ENCODE results near the gene ZNF534.
"Not testable (repeated sequence)": the region's sequence is repeated elsewhere in the genome, so short reads cannot be mapped to it uniquely, and the experiment has no call there.

ZNF534 gene

DNA sequence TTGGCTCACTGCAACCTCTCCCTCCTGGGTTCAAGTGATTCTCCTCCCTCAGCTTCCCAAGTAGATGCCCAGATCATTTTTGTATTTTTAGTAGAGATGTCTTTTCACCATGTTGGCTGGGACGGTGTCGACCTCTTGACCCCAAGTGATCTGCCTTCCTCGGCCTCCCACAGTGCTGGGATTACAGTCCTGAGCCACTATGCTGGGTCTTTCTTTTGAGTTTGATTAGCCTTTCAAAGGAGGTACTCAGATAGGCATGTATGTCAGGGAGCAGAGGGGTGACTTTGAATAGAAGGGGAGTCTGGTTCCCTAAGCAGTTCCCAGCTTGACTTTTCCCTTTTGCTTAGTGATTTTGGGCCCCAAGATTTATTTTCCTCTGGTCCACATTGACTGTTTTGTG, 71.5 kb downstream of the ZNF534 start:
- not testable (repeated sequence) for FAIRE-seq

GRCh38 chr19:52500991-52501390, 72.0 kb downstream of the ZNF534 start:
- FAIRE-seq: not testable (repeated sequence)
